Central memory CD8-positive, alpha-beta T cell (primary cell): Measurements from ENCODE around the gene ARPP21.

Experiments used
- ATAC-seq: fragments of 150-1000 bp; cut with Tn5 transposase; replicated peaks from 2 replicates; pipeline ENCODE4 v1.10.0; 2022; ENCODE audit warnings: mild to moderate bottlenecking, moderate FRiP score, moderate number of reproducible peaks; ENCODE audit not compliant: poor library complexity, severe bottlenecking; ENCODE audit errors: extremely low read depth
- DNase-seq, 2 donors: peaks; one replicate each; pipeline ENCODE4 v3.0.0; 2021; ENCODE audit warnings: low spot score in 2 of 2
- H3K27ac Mint-ChIP-seq: one replicate; pipeline ENCODE4 v1.8.0; 2022; ENCODE audit warnings: low read depth, mild to moderate bottlenecking, moderate library complexity, mixed read lengths
- H3K27me3 Mint-ChIP-seq: one replicate; pipeline ENCODE4 v1.8.0; 2022; ENCODE audit warnings: mixed read lengths
- H3K36me3 Mint-ChIP-seq: one replicate; pipeline ENCODE4 v1.8.0; 2022; ENCODE audit warnings: mild to moderate bottlenecking, moderate library complexity, mixed read lengths; ENCODE audit not compliant: insufficient read depth
- H3K4me1 Mint-ChIP-seq: one replicate; pipeline ENCODE4 v1.8.0; 2022; ENCODE audit warnings: mixed read lengths
- H3K4me3 Mint-ChIP-seq: one replicate; pipeline ENCODE4 v1.8.0; 2022; ENCODE audit warnings: mild to moderate bottlenecking, moderate library complexity, mixed read lengths
- H3K9me3 Mint-ChIP-seq: one replicate; pipeline ENCODE4 v1.8.0; 2022; ENCODE audit warnings: mixed read lengths

The ARPP21 gene

DNA sequence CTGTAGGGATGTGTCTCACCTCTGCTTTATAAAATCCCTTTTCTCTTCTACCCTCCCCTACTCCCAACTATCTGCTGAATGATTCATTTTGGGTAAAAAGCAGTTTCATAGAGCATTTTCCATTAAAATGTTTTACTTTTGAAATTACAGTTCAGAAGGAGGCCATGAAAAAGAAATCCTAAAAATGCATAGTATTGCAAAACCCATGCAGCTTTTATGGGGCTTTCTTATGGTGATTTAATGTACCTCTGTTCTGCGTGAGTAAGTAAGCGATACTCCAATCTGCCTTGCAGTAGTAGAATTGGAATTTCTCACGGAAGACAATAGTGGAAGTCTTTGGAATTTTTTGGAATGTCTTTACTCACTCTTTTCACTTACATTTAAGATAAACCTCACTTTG, 111.9 kb downstream of the ARPP21 start:
- Mint-ChIP-seq H3K27me3 (no peaks in the 10 kb centered on the region), H3K4me1 (no peaks in the 10 kb centered on the region), H3K36me3 (no peaks in the 10 kb centered on the region), H3K27ac (no peak overlapping the region), H3K9me3 (peaks cover 14% of the 10 kb centered on the region), H3K4me3 (no peak overlapping the region)
- ATAC-seq (no peak), DNase-seq (no peak)

DNA sequence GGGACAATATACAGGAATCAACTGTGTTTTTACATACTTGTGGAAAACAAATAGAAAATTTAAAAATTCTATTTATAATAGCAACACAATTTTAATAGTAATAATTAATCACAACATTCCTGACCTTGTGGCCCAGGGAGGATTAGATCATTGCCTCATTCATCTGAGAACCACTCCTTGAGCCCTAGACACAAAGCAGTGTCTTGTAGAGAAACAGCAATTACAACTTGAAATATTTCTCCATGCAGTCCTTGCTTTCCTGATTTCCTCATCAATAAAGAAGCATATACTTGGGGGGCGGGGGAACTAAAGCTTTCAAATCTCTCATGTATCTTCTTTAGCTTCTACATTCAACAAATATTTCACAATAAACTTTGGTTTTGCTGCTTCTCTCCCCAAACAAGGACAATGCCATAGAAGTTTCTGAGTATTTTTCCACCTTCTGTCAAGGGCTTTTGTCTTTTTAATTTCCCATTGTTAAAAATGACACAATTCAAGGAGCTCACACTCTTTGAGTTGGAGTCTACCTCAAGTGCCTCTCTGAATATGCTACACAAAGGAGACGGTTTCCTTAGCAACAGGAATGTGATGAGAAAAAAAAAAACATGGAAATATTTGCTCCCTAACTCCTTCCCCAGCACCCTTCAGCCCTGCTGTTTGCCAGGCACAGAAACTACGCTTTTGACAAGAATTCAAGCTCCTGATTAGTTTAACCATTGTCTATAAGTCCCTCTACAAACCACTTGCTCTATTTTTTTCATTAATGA, 118.8 kb downstream of the ARPP21 start:
- no peak for DNase-seq
- no peak overlapping the region for H3K27ac Mint-ChIP-seq

DNA sequence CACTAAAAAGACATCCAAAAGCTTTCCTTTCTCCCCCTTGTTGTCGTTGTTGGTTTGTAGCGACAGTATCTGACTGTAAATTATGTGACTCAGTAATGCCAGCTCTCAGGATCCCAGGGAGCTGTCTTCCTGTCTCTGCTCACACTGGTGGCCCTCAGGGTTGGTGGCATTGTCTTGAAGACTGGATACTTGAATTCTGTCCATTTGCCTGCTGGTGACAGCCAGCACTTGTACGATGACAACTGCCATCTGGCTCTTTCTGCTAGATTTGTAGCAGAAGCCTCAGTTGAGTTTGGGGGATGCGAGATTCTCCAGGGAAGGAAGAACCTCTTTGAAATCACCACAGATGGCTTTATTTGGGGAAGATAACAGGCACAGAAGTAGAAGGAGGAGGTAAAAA, 120.8 kb downstream of the ARPP21 start:
- no peak for DNase-seq
- H3K9me3 Mint-ChIP-seq: peaks cover 17% of the 10 kb centered on the region
- H3K4me3 Mint-ChIP-seq: no peak overlapping the region
- no peak overlapping the region for H3K27ac Mint-ChIP-seq
- ATAC-seq: no peak
- H3K27me3 Mint-ChIP-seq: no peaks in the 10 kb centered on the region
- H3K4me1 Mint-ChIP-seq: no peaks in the 10 kb centered on the region
- H3K36me3 Mint-ChIP-seq: no peaks in the 10 kb centered on the region

More for the DNA sequence above, 118.8 kb downstream of the ARPP21 start:
- Mint-ChIP-seq H3K27me3 (no peaks in the 10 kb centered on the region), H3K36me3 (no peaks in the 10 kb centered on the region), H3K9me3 (peaks cover 17% of the 10 kb centered on the region), H3K4me3 (no peak overlapping the region), H3K4me1 (no peaks in the 10 kb centered on the region)
- ATAC-seq: no peak

DNA sequence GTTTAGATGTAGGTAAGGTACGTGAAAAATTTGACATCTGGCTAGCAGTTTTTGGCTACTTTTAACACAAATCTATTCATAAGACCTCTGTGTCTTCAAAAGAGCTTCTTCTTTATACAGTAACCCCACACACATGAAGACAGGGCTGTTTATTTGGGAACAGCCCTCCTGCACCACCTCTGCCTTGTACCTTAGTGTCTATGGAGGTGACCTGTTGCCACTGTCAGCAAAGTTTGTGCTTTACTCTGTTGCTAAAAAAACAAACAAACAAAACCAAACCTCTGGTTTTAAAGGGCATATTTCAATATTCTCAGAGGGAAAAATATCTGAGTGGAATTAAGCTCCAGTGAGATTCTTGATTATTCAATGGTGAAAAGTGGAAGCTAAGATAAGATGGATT, 122.0 kb downstream of the ARPP21 start:
- ATAC-seq (no peak), DNase-seq (no peak)
- Mint-ChIP-seq H3K36me3 (no peaks in the 10 kb centered on the region), H3K4me1 (no peaks in the 10 kb centered on the region), H3K4me3 (no peak overlapping the region), H3K27ac (no peak overlapping the region), H3K9me3 (peaks cover 17% of the 10 kb centered on the region), H3K27me3 (no peaks in the 10 kb centered on the region)

DNA sequence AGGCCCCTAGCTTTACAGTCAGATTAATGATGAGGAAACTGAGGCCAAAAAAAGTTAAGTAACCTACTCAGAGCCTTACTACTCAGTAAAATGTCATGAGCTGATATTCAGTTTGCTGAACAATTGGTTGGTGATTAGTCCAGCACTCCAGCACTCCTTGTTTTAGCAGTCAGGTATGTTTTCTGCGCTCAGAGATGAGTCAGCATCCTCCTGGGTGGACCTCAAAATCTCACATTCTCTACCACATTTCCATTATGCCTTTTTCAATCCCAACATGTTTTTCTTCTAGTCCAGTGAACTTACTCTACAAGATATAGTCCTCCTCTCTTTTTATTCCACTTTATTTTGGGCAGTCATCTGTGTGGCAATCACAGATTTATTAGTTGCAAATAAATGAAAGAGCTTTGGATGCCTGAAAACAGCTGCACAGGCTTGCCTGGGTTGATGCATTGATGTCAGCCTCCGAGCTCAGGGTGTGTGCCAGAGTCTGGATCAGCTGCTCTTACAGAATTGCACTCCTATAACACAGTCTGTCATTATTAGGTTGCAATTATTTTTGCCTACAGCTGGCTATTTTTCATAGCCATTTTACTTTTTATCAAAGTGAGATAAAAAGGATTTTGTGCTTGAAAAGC, 133.2 kb downstream of the ARPP21 start:
- Mint-ChIP-seq H3K36me3 (no peaks in the 10 kb centered on the region), H3K9me3 (peaks cover 6% of the 10 kb centered on the region), H3K4me3 (no peak overlapping the region), H3K27ac (no peak overlapping the region), H3K4me1 (no peaks in the 10 kb centered on the region), H3K27me3 (no peaks in the 10 kb centered on the region)
- ATAC-seq (no peak), DNase-seq (no peak)

DNA sequence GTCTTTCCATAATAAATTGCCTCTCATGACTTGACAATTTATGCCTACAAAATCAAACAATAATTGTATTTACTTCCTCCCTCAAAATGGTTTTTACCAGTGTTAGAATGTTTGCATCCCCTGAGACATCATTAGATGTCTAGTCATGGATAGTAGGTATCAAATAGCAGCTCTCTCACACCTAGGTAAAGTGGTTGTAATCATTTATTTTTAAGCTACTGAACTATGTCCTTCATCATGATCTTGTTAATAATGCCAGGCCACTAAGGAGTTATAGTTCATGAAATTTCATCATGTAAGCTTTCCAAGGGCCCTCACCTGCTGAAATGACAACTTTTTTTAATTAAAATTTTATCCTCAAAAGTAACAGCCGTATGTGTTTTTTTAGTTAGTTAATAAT, 134.1 kb downstream of the ARPP21 start:
- H3K36me3 Mint-ChIP-seq: no peaks in the 10 kb centered on the region
- H3K9me3 Mint-ChIP-seq: no peaks in the 10 kb centered on the region
- ATAC-seq: no peak
- no peaks in the 10 kb centered on the region for H3K4me1 Mint-ChIP-seq
- no peaks in the 10 kb centered on the region for H3K27me3 Mint-ChIP-seq
- no peak overlapping the region for H3K4me3 Mint-ChIP-seq
- no peak for DNase-seq
- no peak overlapping the region for H3K27ac Mint-ChIP-seq

DNA sequence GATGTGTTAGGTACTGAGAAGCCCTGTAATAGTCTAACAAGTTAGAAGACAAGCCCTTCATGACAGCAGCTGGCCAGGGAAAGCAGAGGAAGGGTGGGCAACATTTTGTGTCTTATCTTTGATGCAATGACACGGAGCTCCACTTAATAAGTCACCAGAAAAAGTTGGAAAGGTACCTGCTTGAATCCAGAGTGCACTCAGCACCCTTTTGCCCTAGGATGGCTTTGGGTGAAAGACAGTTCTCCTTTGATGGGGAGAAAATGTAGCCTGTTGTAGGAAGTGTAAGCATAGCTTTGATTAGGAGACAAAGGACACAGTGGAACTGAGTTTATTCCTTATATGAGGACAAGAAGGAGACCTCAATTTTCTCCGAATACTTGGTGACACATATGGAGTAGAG, 137.0 kb downstream of the ARPP21 start:
- H3K4me3 Mint-ChIP-seq: no peak overlapping the region
- no peaks in the 10 kb centered on the region for H3K4me1 Mint-ChIP-seq
- ATAC-seq (no peak), DNase-seq (no peak)
- H3K27me3 Mint-ChIP-seq: no peaks in the 10 kb centered on the region
- H3K27ac Mint-ChIP-seq: no peak overlapping the region
- peaks cover 5% of the 10 kb centered on the region for H3K9me3 Mint-ChIP-seq
- no peaks in the 10 kb centered on the region for H3K36me3 Mint-ChIP-seq

DNA sequence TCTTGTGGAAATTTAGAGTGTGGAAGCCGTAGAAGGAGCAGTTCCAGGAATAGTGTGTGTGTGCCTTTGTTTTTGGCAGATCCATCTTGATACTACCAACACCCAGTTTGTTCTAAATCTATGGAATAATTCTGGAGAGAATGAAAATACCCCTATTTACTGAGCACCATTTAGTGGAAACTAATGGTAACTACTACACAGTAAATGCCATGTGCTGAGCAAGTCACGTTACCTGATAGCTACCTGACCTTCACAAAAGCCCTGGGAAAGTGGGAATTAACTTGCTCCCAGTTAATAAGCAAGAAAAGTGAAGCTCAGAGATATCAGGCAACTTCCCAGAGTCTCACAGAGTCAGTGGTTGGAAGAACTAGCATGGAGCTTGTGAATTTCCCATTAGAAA, 137.7 kb downstream of the ARPP21 start:
- no peaks in the 10 kb centered on the region for H3K36me3 Mint-ChIP-seq
- no peak overlapping the region for H3K27ac Mint-ChIP-seq
- DNase-seq (no peak), ATAC-seq (no peak)
- peaks cover 5% of the 10 kb centered on the region for H3K9me3 Mint-ChIP-seq
- no peak overlapping the region for H3K4me3 Mint-ChIP-seq
- H3K27me3 Mint-ChIP-seq: no peaks in the 10 kb centered on the region
- H3K4me1 Mint-ChIP-seq: no peaks in the 10 kb centered on the region

DNA sequence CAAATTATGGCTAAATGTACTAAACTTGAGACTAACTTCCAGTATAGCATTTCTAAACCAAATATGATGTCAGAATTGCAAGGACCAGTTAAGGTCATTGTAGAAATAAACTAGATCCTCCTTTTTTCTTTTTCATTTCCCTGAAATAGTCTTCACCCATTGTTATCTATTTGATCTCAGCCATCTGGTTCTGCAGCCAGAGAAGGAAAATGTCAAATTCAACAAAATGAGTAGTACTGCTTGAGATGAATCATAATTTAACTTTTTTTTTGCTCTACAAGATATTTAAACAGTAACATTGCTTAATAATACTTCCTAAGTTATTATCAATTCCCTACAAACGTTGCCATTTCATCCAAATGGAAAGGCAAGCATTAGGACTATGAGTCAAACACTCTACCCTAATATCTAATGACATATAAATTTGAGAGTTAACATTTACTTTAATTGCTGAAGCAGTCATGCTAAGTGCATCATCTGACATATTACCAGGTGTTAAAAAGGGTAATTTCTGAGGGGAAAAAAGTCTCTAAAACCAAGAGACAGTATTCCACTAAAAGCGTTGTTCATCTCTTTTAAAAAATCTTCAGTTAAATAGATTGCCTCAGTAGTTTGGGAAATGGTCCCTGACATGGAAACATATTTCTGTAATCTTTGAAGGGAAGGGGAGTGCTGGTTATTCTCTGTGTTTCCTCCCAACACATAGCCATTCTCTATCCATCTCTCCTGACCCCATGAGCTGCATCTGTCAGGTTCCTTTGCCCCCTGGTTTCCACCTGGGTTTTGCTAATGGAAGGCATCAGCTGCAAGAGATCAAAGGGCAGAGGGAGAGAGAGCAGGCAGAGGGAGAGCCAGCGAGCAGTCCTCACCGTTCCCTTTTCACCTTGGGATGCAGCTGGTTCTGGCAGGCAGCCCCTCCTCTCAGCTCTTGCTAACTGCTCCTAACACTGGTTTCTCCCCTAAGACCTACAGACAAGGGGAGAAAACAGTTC, 138.5 kb downstream of the ARPP21 start:
- H3K4me3 Mint-ChIP-seq: no peak overlapping the region
- H3K27me3 Mint-ChIP-seq: no peaks in the 10 kb centered on the region
- DNase-seq (no peak), ATAC-seq (no peak)
- H3K27ac Mint-ChIP-seq: no peak overlapping the region
- H3K9me3 Mint-ChIP-seq: peaks cover 7% of the 10 kb centered on the region
- no peaks in the 10 kb centered on the region for H3K4me1 Mint-ChIP-seq
- no peaks in the 10 kb centered on the region for H3K36me3 Mint-ChIP-seq

DNA sequence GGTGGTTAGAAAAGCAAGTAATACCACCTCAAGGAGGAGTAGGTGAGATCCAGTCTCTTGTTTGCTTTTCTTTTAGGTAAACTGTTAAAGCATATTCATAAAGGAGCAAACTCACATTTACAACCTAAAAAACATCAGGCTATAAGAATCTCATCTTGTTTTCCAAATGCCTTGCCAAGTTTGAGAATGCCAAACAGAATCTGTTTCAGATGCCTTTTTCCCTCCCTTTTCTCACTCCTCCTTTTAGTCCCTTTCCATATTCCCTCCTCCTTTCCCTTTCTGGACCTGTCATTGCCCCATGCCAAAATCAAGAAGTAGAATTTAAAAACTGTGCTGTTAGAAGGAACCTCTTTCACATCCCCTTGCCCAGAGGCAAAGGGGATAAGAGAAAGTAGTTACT, 140.3 kb downstream of the ARPP21 start:
- no peak overlapping the region for H3K27ac Mint-ChIP-seq
- ATAC-seq: no peak
- H3K36me3 Mint-ChIP-seq: no peaks in the 10 kb centered on the region
- no peak for DNase-seq
- H3K4me3 Mint-ChIP-seq: no peak overlapping the region
- peaks cover 18% of the 10 kb centered on the region for H3K9me3 Mint-ChIP-seq
- no peaks in the 10 kb centered on the region for H3K27me3 Mint-ChIP-seq
- no peaks in the 10 kb centered on the region for H3K4me1 Mint-ChIP-seq

DNA sequence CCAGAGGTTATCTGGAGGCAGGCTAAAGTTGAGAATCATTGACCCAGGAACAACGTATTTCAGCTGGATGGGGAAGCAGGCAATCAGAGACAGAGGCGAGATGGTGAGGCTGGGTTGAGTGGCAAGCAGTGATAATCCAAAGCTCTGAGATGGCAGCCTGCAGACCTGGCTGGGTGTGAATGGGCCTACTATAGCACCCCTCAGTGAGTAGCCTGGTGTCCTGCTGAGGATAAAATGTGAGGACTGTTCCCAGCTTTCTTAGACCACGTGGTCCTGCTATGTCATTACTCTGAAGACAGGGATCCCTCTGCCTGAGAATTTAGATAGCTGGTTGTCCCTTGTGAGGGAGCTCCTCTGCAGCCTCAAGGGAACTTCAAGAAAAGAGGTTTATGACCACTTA, 141.5 kb downstream of the ARPP21 start:
- H3K9me3 Mint-ChIP-seq: peaks cover 26% of the 10 kb centered on the region
- no peak for DNase-seq
- ATAC-seq: no peak
- no peaks in the 10 kb centered on the region for H3K36me3 Mint-ChIP-seq
- H3K4me3 Mint-ChIP-seq: no peak overlapping the region
- H3K27ac Mint-ChIP-seq: no peak overlapping the region
- H3K27me3 Mint-ChIP-seq: no peaks in the 10 kb centered on the region
- H3K4me1 Mint-ChIP-seq: no peaks in the 10 kb centered on the region

DNA sequence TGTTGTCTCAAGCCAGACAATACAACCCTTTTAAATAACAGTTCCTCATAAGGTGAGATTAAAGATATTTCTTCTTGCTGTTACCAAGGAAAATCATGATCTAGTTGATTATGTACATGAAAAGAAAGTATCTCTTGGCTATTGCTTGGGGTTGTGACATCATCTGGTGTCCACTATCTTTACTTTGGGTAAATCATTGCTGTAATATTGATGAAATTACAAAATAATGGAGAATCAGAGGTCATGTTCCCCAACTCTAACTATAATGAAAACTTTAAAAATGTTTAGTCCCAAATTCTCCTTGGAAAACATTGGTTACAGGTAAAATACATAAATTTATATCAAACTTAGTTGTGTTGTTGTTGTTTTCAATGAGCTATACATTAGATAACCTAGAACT, 142.2 kb downstream of the ARPP21 start:
- no peaks in the 10 kb centered on the region for H3K27me3 Mint-ChIP-seq
- DNase-seq (no peak), ATAC-seq (no peak)
- no peaks in the 10 kb centered on the region for H3K36me3 Mint-ChIP-seq
- no peaks in the 10 kb centered on the region for H3K4me1 Mint-ChIP-seq
- H3K27ac Mint-ChIP-seq: no peak overlapping the region
- H3K4me3 Mint-ChIP-seq: no peak overlapping the region
- H3K9me3 Mint-ChIP-seq: peaks cover 26% of the 10 kb centered on the region
